Smooth muscle cell (in vitro differentiated cells): ENCODE measurements around the gene OR6C68. TPM values are rescaled to one million over a fixed set of nuclear protein-coding genes. Genes with fewer than 3 reads are reported as not detected.

Experiments
- DNase-seq: peaks from one replicate; lab custom pipeline; 2025; ENCODE audit not compliant: unreplicated experiment; lab: John Stamatoyannopoulos, UW
- H2AFZ ChIP-seq: fragments of 200-600 bp; sonication (generic); 2 replicates; pipeline ENCODE4 v1.6.0; 2016; ENCODE audit warnings: antibody characterized with exemption, low read depth, mild to moderate bottlenecking
- H3F3A ChIP-seq: fragments of 200-600 bp; sonication (generic); 2 replicates; pipeline ENCODE4 v1.6.0; 2017; ENCODE audit warnings: antibody characterized with exemption, low read depth
- H3K27ac ChIP-seq: fragments of 200-600 bp; sonication (generic); 2 replicates; pipeline ENCODE4 v1.5.1; 2016; ENCODE audit warnings: low read depth, mild to moderate bottlenecking
- H3K27me3 ChIP-seq: fragments of 200-600 bp; sonication (generic); 2 replicates; pipeline ENCODE4 v1.6.1; 2016; ENCODE audit warnings: low read depth, mild to moderate bottlenecking
- H3K36me3 ChIP-seq: fragments of 200-600 bp; sonication (generic); 2 replicates; pipeline ENCODE4 v1.5.1; 2016; ENCODE audit warnings: low read depth
- H3K4me1 ChIP-seq: fragments of 200-600 bp; sonication (generic); 2 replicates; pipeline ENCODE4 v1.5.1; 2016; ENCODE audit warnings: low read depth
- H3K4me2 ChIP-seq: fragments of 200-600 bp; sonication (generic); 2 replicates; pipeline ENCODE4 v1.6.0; 2016; ENCODE audit warnings: mild to moderate bottlenecking
- H3K4me3 ChIP-seq: fragments of 200-600 bp; sonication (generic); 2 replicates; pipeline ENCODE4 v1.5.1; 2016; ENCODE audit warnings: mild to moderate bottlenecking
- H3K79me2 ChIP-seq: fragments of 200-600 bp; sonication (generic); 2 replicates; pipeline ENCODE4 v1.6.0; 2016; ENCODE audit warnings: low read depth, mild to moderate bottlenecking
- H3K9ac ChIP-seq: fragments of 200-600 bp; sonication (generic); 2 replicates; pipeline ENCODE4 v1.6.0; 2016; ENCODE audit warnings: low read depth
- H3K9me3 ChIP-seq: fragments of 200-600 bp; sonication (generic); replicated peaks from 2 replicates; pipeline ENCODE4 v1.5.1; 2016; ENCODE audit warnings: low read depth
- H4K20me1 ChIP-seq: fragments of 200-600 bp; sonication (generic); 2 replicates; pipeline ENCODE4 v1.6.0; 2016; ENCODE audit warnings: low read depth
- WGBS: methylation state at CpG from one replicate; pipeline ENCODE4 v1.1.7; 2016; ENCODE audit warnings: low lambda C conversion rate; 5-methylcytosine and 5-hydroxymethylcytosine counted together
- polyA plus RNA-seq: library from polyadenylated mRNA; unstranded; fragments of >200 nt; fragmentation: Nextera tagmentation; extraction: Ambion mirVana; gene quantifications from 2 replicates; pipeline ENCODE4 v1.2.1, GENCODE V29; 2016
- total RNA-seq: library from RNA; depleted of rRNA; stranded (reverse); fragments of >200 nt; gene quantifications from 2 replicates; pipeline ENCODE4 v1.2.3, GENCODE V29; 2014
- TF ChIP-seq, protein P1 (sequence below): fragments of 200-600 bp; sonication (generic); IDR thresholded peaks from 2 replicates; pipeline ENCODE4 v1.5.1; 2017; ENCODE audit warnings: borderline replicate concordance, mild to moderate bottlenecking, antibody characterized with exemption; ENCODE audit not compliant: insufficient read depth, poor library complexity, severe bottlenecking

OR6C68 gene
- total RNA-seq (not detected in 2 replicates), polyA plus RNA-seq (not detected in 2 replicates)

DNA sequence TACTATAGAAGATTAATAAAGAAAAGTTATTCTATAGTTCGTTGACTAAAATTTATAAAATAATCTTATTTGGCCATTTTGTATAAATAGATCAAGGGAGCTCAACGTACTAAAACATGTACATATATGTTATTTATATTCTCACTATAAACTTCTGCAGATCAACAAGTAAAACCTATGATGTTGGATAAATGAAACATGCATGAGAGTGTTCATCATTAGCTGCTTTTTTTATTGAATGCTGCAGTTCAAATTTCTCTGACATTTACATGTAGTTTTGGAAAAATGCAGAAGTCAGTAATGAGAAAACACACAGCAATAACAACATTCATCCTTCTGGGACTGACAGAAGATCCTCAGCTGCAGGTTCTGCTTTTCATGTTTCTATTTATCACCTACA is at the start of gene OR6C68:
TSS of gene OR6C68 (plus strand) at position 301 of the 400 bp plus-strand sequence. CDS start at position 301, 0 bp downstream.
- no peak within 1 kb of the TSS for H3K9ac ChIP-seq
- no peaks in the 10 kb centered on the region for H3K27me3 ChIP-seq
- H3K36me3 ChIP-seq: no peaks in the 10 kb centered on the region
- no peaks in the 10 kb centered on the region for H3K79me2 ChIP-seq
- H4K20me1 ChIP-seq: no peaks in the 10 kb centered on the region
- no peaks in the 10 kb centered on the region for H3F3A ChIP-seq
- H3K4me2 ChIP-seq: no peak within 1 kb of the TSS
- no peaks in the 10 kb centered on the region for H3K9me3 ChIP-seq
- DNase-seq: no peak
- H3K4me3 ChIP-seq: no peak within 1 kb of the TSS
- WGBS: 77% methylated on average over 2 of the region's 2 CpGs
- H3K27ac ChIP-seq: no peak within 1 kb of the TSS
- H2AFZ ChIP-seq: no peak within 1 kb of the TSS
- no peaks in the 10 kb centered on the region for H3K4me1 ChIP-seq
- TF ChIP-seq, protein P1, sequence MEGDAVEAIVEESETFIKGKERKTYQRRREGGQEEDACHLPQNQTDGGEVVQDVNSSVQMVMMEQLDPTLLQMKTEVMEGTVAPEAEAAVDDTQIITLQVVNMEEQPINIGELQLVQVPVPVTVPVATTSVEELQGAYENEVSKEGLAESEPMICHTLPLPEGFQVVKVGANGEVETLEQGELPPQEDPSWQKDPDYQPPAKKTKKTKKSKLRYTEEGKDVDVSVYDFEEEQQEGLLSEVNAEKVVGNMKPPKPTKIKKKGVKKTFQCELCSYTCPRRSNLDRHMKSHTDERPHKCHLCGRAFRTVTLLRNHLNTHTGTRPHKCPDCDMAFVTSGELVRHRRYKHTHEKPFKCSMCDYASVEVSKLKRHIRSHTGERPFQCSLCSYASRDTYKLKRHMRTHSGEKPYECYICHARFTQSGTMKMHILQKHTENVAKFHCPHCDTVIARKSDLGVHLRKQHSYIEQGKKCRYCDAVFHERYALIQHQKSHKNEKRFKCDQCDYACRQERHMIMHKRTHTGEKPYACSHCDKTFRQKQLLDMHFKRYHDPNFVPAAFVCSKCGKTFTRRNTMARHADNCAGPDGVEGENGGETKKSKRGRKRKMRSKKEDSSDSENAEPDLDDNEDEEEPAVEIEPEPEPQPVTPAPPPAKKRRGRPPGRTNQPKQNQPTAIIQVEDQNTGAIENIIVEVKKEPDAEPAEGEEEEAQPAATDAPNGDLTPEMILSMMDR: no peak

DNA sequence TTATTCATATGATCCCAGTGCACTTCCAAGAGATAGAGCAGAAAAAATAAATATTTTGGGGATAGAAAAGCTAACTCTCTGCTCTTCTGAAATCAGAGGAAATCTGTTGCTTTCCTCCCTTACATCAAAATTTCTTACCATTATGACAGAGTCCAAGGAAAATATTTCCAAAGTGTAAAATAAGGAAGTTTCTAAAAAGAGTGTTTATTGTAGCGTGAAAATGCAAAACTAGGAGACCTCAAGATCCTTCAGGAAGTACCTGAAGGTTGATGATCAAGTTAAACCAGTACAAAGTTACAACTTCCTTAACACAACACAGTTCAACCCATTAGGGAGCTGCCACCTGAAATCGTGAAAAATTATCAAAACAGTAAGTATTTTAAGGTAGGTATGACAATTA is 48.4 kb upstream of the OR6C68 start, which contains the start of gene OR6C2:
TSS of gene OR6C2 (plus strand) at position 301 of the 400 bp plus-strand sequence. CDS start 8,138 bp downstream, outside the sequence.
- H3K27ac ChIP-seq: no peak within 1 kb of the TSS
- H3K9me3 ChIP-seq: no peaks in the 10 kb centered on the region
- WGBS: 67% methylated on average over 2 of the region's 2 CpGs
- TF ChIP-seq, protein P1: no peak
- H2AFZ ChIP-seq: no peak within 1 kb of the TSS
- no peaks in the 10 kb centered on the region for H3K4me1 ChIP-seq
- H3K27me3 ChIP-seq: no peaks in the 10 kb centered on the region
- H3K4me2 ChIP-seq: no peak within 1 kb of the TSS
- no peak within 1 kb of the TSS for H3K4me3 ChIP-seq
- H4K20me1 ChIP-seq: no peaks in the 10 kb centered on the region
- no peaks in the 10 kb centered on the region for H3K36me3 ChIP-seq
- H3F3A ChIP-seq: no peaks in the 10 kb centered on the region
- H3K9ac ChIP-seq: no peak within 1 kb of the TSS
- DNase-seq: no peak
- no peaks in the 10 kb centered on the region for H3K79me2 ChIP-seq

GRCh38 chr12:55445357-55445756 is 46.8 kb upstream of the OR6C68 start:
- Histone ChIP-seq H2AFZ (no peak overlapping the region), H4K20me1 (no peaks in the 10 kb centered on the region), H3K9ac (no peak overlapping the region), H3K9me3 (no peaks in the 10 kb centered on the region), H3F3A (no peaks in the 10 kb centered on the region), H3K4me2 (no peak overlapping the region), H3K27ac (no peak overlapping the region), H3K4me1 (no peaks in the 10 kb centered on the region), H3K36me3 (no peaks in the 10 kb centered on the region), H3K27me3 (no peaks in the 10 kb centered on the region), H3K79me2 (no peaks in the 10 kb centered on the region), H3K4me3 (no peak overlapping the region)
- WGBS: 97% methylated on average over 1 of the region's 1 CpG
- DNase-seq: no peak
- TF ChIP-seq, protein P1: no peak

GRCh38 chr12:55446326-55446725 is 45.9 kb upstream of the OR6C68 start:
- H3K36me3 ChIP-seq: no peaks in the 10 kb centered on the region
- no peak overlapping the region for H3K4me3 ChIP-seq
- H3K27ac ChIP-seq: no peak overlapping the region
- H4K20me1 ChIP-seq: no peaks in the 10 kb centered on the region
- DNase-seq: no peak
- TF ChIP-seq, protein P1: no peak
- H3K9ac ChIP-seq: no peak overlapping the region
- H3K79me2 ChIP-seq: no peaks in the 10 kb centered on the region
- H3K27me3 ChIP-seq: no peaks in the 10 kb centered on the region
- H3F3A ChIP-seq: no peaks in the 10 kb centered on the region
- no peaks in the 10 kb centered on the region for H3K9me3 ChIP-seq
- no peaks in the 10 kb centered on the region for H3K4me1 ChIP-seq
- H2AFZ ChIP-seq: no peak overlapping the region
- no peak overlapping the region for H3K4me2 ChIP-seq
- WGBS: 86% methylated on average over 5 of the region's 5 CpGs
